Spleen (tissue), 3 donors: ENCODE results near the gene PASD1.

Experiments
- POLR2A ChIP-seq, 3 donors: fragments of 450-650 bp; IDR thresholded peaks; one replicate each; pipeline ENCODE4 v1.5.1; 2017; ENCODE audit warnings: antibody characterized with exemption in 3 of 3, mild to moderate bottlenecking in 1 of 3
- POLR2AphosphoS5 ChIP-seq, 3 donors: sonication (generic); formaldehyde crosslinking; IDR thresholded peaks; one replicate each; pipeline ENCODE4 v1.5.1; 2017; ENCODE audit warnings: antibody characterized with exemption in 3 of 3

GRCh38 chrX:151563449-151563848, at the start of gene PASD1:
- TF ChIP-seq POLR2AphosphoS5 (IDR thresholded peaks at IDR 0.05) (no peak), POLR2A (IDR thresholded peaks at IDR 0.05) (no peak)
